Esophagus muscularis mucosa (tissue), 4 donors: ENCODE measurements around the gene PROX2. TPM values are rescaled to one million over a fixed set of nuclear protein-coding genes. Genes with fewer than 3 reads are reported as not detected.

Experiments
- DNase-seq: peaks from one replicate; pipeline ENCODE4 v3.0.0-alpha.2; 2017; ENCODE audit errors: extremely low spot score
- H3K27ac ChIP-seq, 4 donors: fragments of 200-600 bp; sonication (generic); replicated peaks in 1 of 4; 1 replicate in 3 of 4; 2 replicates in 1 of 4; pipeline ENCODE4 v1.5.1; 2016 to 2019; ENCODE audit warnings: mild to moderate bottlenecking in 1 of 4
- H3K27me3 ChIP-seq, 4 donors: fragments of 200-600 bp; sonication (generic); one replicate each; pipeline versions ENCODE4 v1.5.1 to v1.6.0; 2016 to 2019
- H3K36me3 ChIP-seq, 4 donors: fragments of 200-600 bp; sonication (generic); one replicate each; pipeline ENCODE4 v1.5.1; 2016 to 2019
- H3K4me1 ChIP-seq, 4 donors: fragments of 200-600 bp; sonication (generic); one replicate each; pipeline ENCODE4 v1.5.1; 2016 to 2019
- H3K4me3 ChIP-seq, 4 donors: fragments of 200-600 bp; sonication (generic); 1 replicate in 2 of 4; 2 replicates in 2 of 4; pipeline ENCODE4 v1.5.1; 2016 to 2019; ENCODE audit warnings: mild to moderate bottlenecking in 4 of 4, moderate library complexity in 1 of 4
- H3K9me3 ChIP-seq, 4 donors: fragments of 200-600 bp; sonication (generic); 1 replicate in 3 of 4; 2 replicates in 1 of 4; pipeline ENCODE4 v1.5.1; 2016 to 2019
- CTCF ChIP-seq, 3 experiments: fragments of 200-600 bp in 2 of 3; fragments of 450-650 bp in 1 of 3; sonication (generic) in 2 of 3; IDR thresholded peaks; one replicate each; pipeline ENCODE4 v1.5.1; 2017 to 2019; ENCODE audit warnings: antibody characterized with exemption in 3 of 3, mild to moderate bottlenecking in 2 of 3, moderate library complexity in 1 of 3
- EP300 ChIP-seq: sonication (generic); formaldehyde crosslinking; IDR thresholded peaks from one replicate; pipeline ENCODE4 v1.6.1; 2017; ENCODE audit warnings: antibody characterized with exemption
- POLR2A ChIP-seq: fragments of 450-650 bp; IDR thresholded peaks from one replicate; pipeline ENCODE4 v1.6.1; 2017; ENCODE audit warnings: antibody characterized with exemption, moderate library complexity, mild to moderate bottlenecking, low read depth
- POLR2AphosphoS5 ChIP-seq, 2 donors: sonication (generic); formaldehyde crosslinking; IDR thresholded peaks; one replicate each; pipeline ENCODE4 v1.6.1; 2017; ENCODE audit warnings: antibody characterized with exemption in 2 of 2
- WGBS: methylation state at CpG from one replicate; pipeline ENCODE4 v1.1.5; 2018; 5-methylcytosine and 5-hydroxymethylcytosine counted together
- intact Hi-C: fragments of 100-400 bp; cut with DNase I; formaldehyde crosslinking; loops from one replicate; pipeline ENCODE4 v1.15.1; 2023
- total RNA-seq, 4 donors: library from RNA; depleted of rRNA; stranded (reverse); fragments of >200 nt; gene quantifications; one replicate each; pipeline versions ENCODE4 v1.1.0 to v1.2.1, GENCODE V29; 2016

PROX2 gene
- total RNA-seq, 4 donors from 2014 or later, result not detected

- intact Hi-C loops, result no loop called here
- WGBS, result 80% methylated on average over 5 of the region's 5 CpGs
- no peaks in the 10 kb centered on the region for H3K9me3 ChIP-seq
- DNase-seq, result no peak
- TF ChIP-seq CTCF (IDR thresholded peaks at IDR 0.05) (no peak), POLR2A (no peak), POLR2AphosphoS5 (IDR thresholded peaks at IDR 0.05) (no peak), EP300 (no peak)
- peaks cover 0 to 6% (median 0%) of the 10 kb centered on the region in 4 donors for H3K4me1 ChIP-seq
- H3K27ac ChIP-seq, result no peak overlapping the region
- H3K36me3 ChIP-seq, result peaks cover 94 to 100% (median 100%) of the 10 kb centered on the region in 4 donors
- H3K4me3 ChIP-seq, result no peak overlapping the region
- no peaks in the 10 kb centered on the region for H3K27me3 ChIP-seq
Observed at GRCh38 chr14:74898694-74899093, 22.7 kb upstream of the PROX2 start.

GRCh38 chr14:74898083-74898482 lies 22.1 kb upstream of the PROX2 start:
- H3K27ac ChIP-seq, result no peak overlapping the region
- no peaks in the 10 kb centered on the region for H3K27me3 ChIP-seq
- H3K36me3 ChIP-seq, result peaks cover 99 to 100% (median 100%) of the 10 kb centered on the region in 4 donors
- no peak for TF ChIP-seq EP300
- no peak for TF ChIP-seq POLR2AphosphoS5 (IDR thresholded peaks at IDR 0.05)
- no peak for TF ChIP-seq CTCF (IDR thresholded peaks at IDR 0.05)
- TF ChIP-seq POLR2A, result no peak
- WGBS, result 90% methylated on average over 2 of the region's 2 CpGs
- no peaks in the 10 kb centered on the region for H3K9me3 ChIP-seq
- intact Hi-C loops, result no loop called here
- H3K4me1 ChIP-seq, result peaks cover 0 to 6% (median 0%) of the 10 kb centered on the region in 4 donors
- H3K4me3 ChIP-seq, result no peak overlapping the region
- no peak for DNase-seq

- Histone ChIP-seq H3K4me1 (peaks cover 0 to 6% (median 0%) of the 10 kb centered on the region in 4 donors), H3K27me3 (no peaks in the 10 kb centered on the region), H3K9me3 (no peaks in the 10 kb centered on the region), H3K36me3 (peaks cover 99 to 100% (median 100%) of the 10 kb centered on the region in 4 donors), H3K27ac (no peak overlapping the region), H3K4me3 (no peak overlapping the region)
- TF ChIP-seq POLR2AphosphoS5 (IDR thresholded peaks at IDR 0.05), result no peak
- no peak for TF ChIP-seq CTCF (IDR thresholded peaks at IDR 0.05)
- no peak for TF ChIP-seq EP300
- no peak for DNase-seq
- intact Hi-C loops, result no loop called here
- 81% methylated on average over 4 of the region's 4 CpGs for WGBS
Observed at GRCh38 chr14:74897642-74898041, 21.7 kb upstream of the PROX2 start.

DNA sequence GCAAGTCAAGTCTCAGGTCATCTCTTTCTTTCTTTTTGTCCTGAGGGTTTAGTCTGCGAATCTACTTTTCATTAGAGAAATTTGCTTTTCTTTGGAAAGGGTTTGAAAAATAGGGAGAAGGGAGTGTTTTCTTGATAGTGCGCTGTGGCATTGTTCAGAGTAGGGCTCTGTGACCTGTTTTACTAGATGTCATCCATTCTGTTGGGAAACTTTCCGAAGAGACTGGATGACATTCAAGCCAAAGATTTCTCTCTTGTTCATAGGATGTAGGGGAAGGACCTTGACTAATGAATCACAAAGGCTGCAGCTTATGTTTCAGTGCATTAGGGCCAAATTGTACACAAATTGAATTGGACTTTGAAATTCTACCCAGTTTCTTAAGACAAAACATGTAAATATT lies 20.5 kb upstream of the PROX2 start:
- Histone ChIP-seq H3K36me3 (peaks cover 95 to 100% (median 100%) of the 10 kb centered on the region in 4 donors), H3K4me3 (no peak overlapping the region), H3K9me3 (no peaks in the 10 kb centered on the region), H3K27ac (no peak overlapping the region), H3K27me3 (no peaks in the 10 kb centered on the region), H3K4me1 (peaks cover 0 to 6% (median 2%) of the 10 kb centered on the region in 4 donors)
- intact Hi-C loops, result no loop called here
- 93% methylated on average over 3 of the region's 3 CpGs for WGBS
- no peak for DNase-seq
- no peak for TF ChIP-seq POLR2A
- no peak for TF ChIP-seq POLR2AphosphoS5 (IDR thresholded peaks at IDR 0.05)
- no peak for TF ChIP-seq EP300
- no peak for TF ChIP-seq CTCF (IDR thresholded peaks at IDR 0.05)

DNA sequence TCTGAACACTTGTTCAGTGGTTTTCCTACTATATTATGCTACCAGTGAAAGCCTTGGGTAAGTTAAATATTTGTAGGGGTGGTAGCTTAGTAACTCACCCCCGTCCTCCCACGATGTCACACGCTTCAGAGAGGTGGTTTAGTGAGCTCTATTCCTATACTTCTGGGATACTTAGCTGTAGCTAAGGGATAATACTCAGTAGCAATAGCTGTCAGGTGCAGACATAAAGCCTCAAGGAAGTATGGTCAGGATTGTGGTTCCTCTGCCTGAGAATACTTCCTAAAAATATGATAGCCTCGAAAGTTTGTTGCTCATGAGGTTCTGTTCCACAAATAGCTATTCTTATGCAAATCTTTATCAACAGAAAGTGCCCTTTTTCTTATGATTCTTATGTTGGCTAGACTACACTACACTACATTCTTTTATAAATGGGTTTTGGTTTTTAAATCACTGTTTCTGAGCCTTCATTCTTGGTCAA lies 17.7 kb upstream of the PROX2 start:
- H3K36me3 ChIP-seq, result peaks cover 84 to 100% (median 97%) of the 10 kb centered on the region in 4 donors
- DNase-seq, result no peak
- WGBS, result 79% methylated on average over 4 of the region's 4 CpGs

More for the DNA sequence above, 17.7 kb upstream of the PROX2 start:
- Histone ChIP-seq H3K9me3 (no peaks in the 10 kb centered on the region), H3K4me1 (peaks cover 4 to 12% (median 7%) of the 10 kb centered on the region in 4 donors), H3K27ac (no peak overlapping the region), H3K4me3 (no peak overlapping the region), H3K27me3 (no peaks in the 10 kb centered on the region)
- TF ChIP-seq POLR2A (no peak), POLR2AphosphoS5 (IDR thresholded peaks at IDR 0.05) (no peak), CTCF (IDR thresholded peaks at IDR 0.05) (no peak), EP300 (no peak)
- intact Hi-C loops, result no loop called here
